ENCODE results near the gene VDR.

DNA sequence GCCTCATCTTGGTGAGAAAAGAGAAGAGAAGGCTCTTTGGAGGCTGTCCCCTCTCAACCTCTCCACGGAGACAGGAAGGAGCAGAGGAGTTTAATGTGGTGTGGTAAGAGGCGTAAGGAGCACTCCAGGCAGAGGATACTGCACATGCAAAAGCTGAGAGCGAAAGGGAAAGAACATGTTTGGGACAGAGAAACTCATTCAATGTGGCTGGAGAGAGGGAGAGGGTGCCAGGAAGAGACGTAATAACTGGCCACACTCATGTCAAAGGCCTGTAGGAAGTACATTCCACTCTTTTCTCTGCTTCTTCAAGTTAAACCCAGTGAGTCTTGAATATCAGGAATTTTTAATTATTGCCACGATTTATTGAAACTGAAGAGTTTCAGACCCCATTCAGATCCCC is 12.0 kb downstream of the VDR start:
- no peak for TF ChIP-seq TCF4 (CRISPR knock-in tag; IDR thresholded peaks at IDR 0.05; ENCODE audit: borderline replicate concordance)
- TF ChIP-seq, protein P1, sequence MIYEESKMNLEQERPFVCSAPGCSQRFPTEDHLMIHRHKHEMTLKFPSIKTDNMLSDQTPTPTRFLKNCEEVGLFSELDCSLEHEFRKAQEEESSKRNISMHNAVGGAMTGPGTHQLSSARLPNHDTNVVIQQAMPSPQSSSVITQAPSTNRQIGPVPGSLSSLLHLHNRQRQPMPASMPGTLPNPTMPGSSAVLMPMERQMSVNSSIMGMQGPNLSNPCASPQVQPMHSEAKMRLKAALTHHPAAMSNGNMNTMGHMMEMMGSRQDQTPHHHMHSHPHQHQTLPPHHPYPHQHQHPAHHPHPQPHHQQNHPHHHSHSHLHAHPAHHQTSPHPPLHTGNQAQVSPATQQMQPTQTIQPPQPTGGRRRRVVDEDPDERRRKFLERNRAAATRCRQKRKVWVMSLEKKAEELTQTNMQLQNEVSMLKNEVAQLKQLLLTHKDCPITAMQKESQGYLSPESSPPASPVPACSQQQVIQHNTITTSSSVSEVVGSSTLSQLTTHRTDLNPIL (CRISPR knock-in tag; IDR thresholded peaks at IDR 0.05; ENCODE audit: low read depth): no peak
